ENCODE measurements around the gene OTOF.

The OTOF gene

GRCh38 chr2:26500406-26500805, 22.5 kb upstream of the OTOF start:
- no peak for DNase-seq (ENCODE audit: low read depth, low spot score)

- no peak for DNase-seq (ENCODE audit: low read depth, low spot score)
Measured at GRCh38 chr2:26495705-26496297, 17.9 kb upstream of the OTOF start.

GRCh38 chr2:26494891-26495290, 17.0 kb upstream of the OTOF start:
- no peak for DNase-seq (ENCODE audit: low read depth, low spot score)

GRCh38 chr2:26494199-26494598, 16.3 kb upstream of the OTOF start:
- no peak for DNase-seq (ENCODE audit: low read depth, low spot score)

GRCh38 chr2:26493566-26493965, 15.6 kb upstream of the OTOF start:
- no peak for DNase-seq (ENCODE audit: low read depth, low spot score)

GRCh38 chr2:26492749-26493515, 15.0 kb upstream of the OTOF start:
- DNase-seq (ENCODE audit: low read depth, low spot score), result no peak

GRCh38 chr2:26491563-26492167, 13.7 kb upstream of the OTOF start:
- DNase-seq (ENCODE audit: low read depth, low spot score), result no peak

GRCh38 chr2:26489213-26489850, 11.4 kb upstream of the OTOF start:
- no peak for DNase-seq (ENCODE audit: low read depth, low spot score)

- no peak for DNase-seq (ENCODE audit: low read depth, low spot score)
Measured at GRCh38 chr2:26488463-26489212, 10.7 kb upstream of the OTOF start.

- no peak for DNase-seq (ENCODE audit: low read depth, low spot score)
Measured at GRCh38 chr2:26487192-26487591, 9.3 kb upstream of the OTOF start.

GRCh38 chr2:26486789-26487188, 8.9 kb upstream of the OTOF start:
- no peak for DNase-seq (ENCODE audit: low read depth, low spot score)

- DNase-seq (ENCODE audit: low read depth, low spot score), result no peak
Measured at GRCh38 chr2:26485725-26486418, 7.9 kb upstream of the OTOF start.

- DNase-seq (ENCODE audit: low read depth, low spot score), result no peak
Measured at GRCh38 chr2:26485099-26485498, 7.2 kb upstream of the OTOF start.

GRCh38 chr2:26484579-26484978, 6.7 kb upstream of the OTOF start:
- DNase-seq (ENCODE audit: low read depth, low spot score), result no peak

- DNase-seq (ENCODE audit: low read depth, low spot score), result no peak
Measured at GRCh38 chr2:26483957-26484565, 6.1 kb upstream of the OTOF start.

- no peak for DNase-seq (ENCODE audit: low read depth, low spot score)
Measured at GRCh38 chr2:26483516-26483915, 5.6 kb upstream of the OTOF start.

- DNase-seq (ENCODE audit: low read depth, low spot score), result no peak
Measured at GRCh38 chr2:26483027-26483326, 5.1 kb upstream of the OTOF start.

- no peak for DNase-seq (ENCODE audit: low read depth, low spot score)
Measured at GRCh38 chr2:26482211-26483026, 4.5 kb upstream of the OTOF start.

GRCh38 chr2:26481706-26482105, 3.8 kb upstream of the OTOF start:
- no peak for DNase-seq (ENCODE audit: low read depth, low spot score)
